NT2/D1 (cell line): ENCODE results near the gene CEACAM16.
A peak's percentile ranks its signal among the peaks of the same experiment; 100 is the strongest.

Source experiments
- DNase-seq: peaks from one replicate; pipeline ENCODE4 v3.0.0-alpha.2; 2011; ENCODE audit warnings: low read depth, low spot score
- H3K27me3 ChIP-seq: 2 replicates; pipeline ENCODE4 v1.6.0; 2011; ENCODE audit warnings: mild to moderate bottlenecking; ENCODE audit not compliant: insufficient read length, insufficient read depth
- H3K36me3 ChIP-seq: 2 replicates; pipeline ENCODE4 v1.6.1; 2011; ENCODE audit warnings: mild to moderate bottlenecking, low read length, mixed read lengths; ENCODE audit not compliant: insufficient read depth, insufficient read length
- H3K4me1 ChIP-seq: 2 replicates; pipeline ENCODE4 v1.5.1; 2011; ENCODE audit not compliant: insufficient read depth, insufficient read length
- H3K4me3 ChIP-seq: 2 replicates; pipeline ENCODE4 v1.5.1; 2011; ENCODE audit warnings: low read depth; ENCODE audit not compliant: insufficient read length
- H3K9ac ChIP-seq: 2 replicates; pipeline ENCODE4 v1.6.0; 2011; ENCODE audit warnings: low read depth; ENCODE audit not compliant: insufficient read length
- H3K9me3 ChIP-seq: 2 replicates; pipeline ENCODE4 v1.5.1; 2011; ENCODE audit warnings: mild to moderate bottlenecking, low read length; ENCODE audit not compliant: insufficient read depth
- SUZ12 ChIP-seq: IDR thresholded peaks from 2 replicates; pipeline ENCODE4 v1.6.1; 2011; ENCODE audit not compliant: insufficient read length, insufficient read depth; ENCODE audit errors: extremely low read depth
- YY1 ChIP-seq: IDR thresholded peaks from 2 replicates; pipeline ENCODE4 v1.6.1; 2011; ENCODE audit not compliant: insufficient read length, insufficient read depth
- ZNF274 ChIP-seq: IDR thresholded peaks from 2 replicates; pipeline ENCODE4 v1.6.1; 2011; ENCODE audit warnings: mild to moderate bottlenecking, low read depth, low read length

CEACAM16 gene

GRCh38 chr19:44697670-44698034 lies 1.3 kb upstream of the CEACAM16 start:
- DNase-seq: no peak
- peak overlapping the region; percentile 56 for H3K9ac ChIP-seq

GRCh38 chr19:44700547-44700946 lies 1.6 kb downstream of the CEACAM16 start:
- TF ChIP-seq ZNF274 (no peak), YY1 (no peak), SUZ12 (no peak)
- H3K4me1 ChIP-seq: peaks cover 7% of the 10 kb centered on the region
- no peak overlapping the region for H3K9ac ChIP-seq
- no peaks in the 10 kb centered on the region for H3K9me3 ChIP-seq
- no peak overlapping the region for H3K4me3 ChIP-seq
- no peaks in the 10 kb centered on the region for H3K27me3 ChIP-seq
- no peak for DNase-seq
- H3K36me3 ChIP-seq: no peaks in the 10 kb centered on the region

More at GRCh38 chr19:44697670-44698034, 1.3 kb upstream of the CEACAM16 start:
- no peaks in the 10 kb centered on the region for H3K36me3 ChIP-seq
- no peaks in the 10 kb centered on the region for H3K27me3 ChIP-seq
- TF ChIP-seq SUZ12: no peak
- no peak for TF ChIP-seq YY1
- no peak for TF ChIP-seq ZNF274
- no peak overlapping the region for H3K4me3 ChIP-seq
- no peaks in the 10 kb centered on the region for H3K9me3 ChIP-seq
- peaks cover 7% of the 10 kb centered on the region for H3K4me1 ChIP-seq

- H3K9ac ChIP-seq: no peak overlapping the region
- peaks cover 7% of the 10 kb centered on the region for H3K4me1 ChIP-seq
- TF ChIP-seq SUZ12: no peak
Measured at GRCh38 chr19:44701228-44701627, 2.3 kb downstream of the CEACAM16 start.

GRCh38 chr19:44702551-44703176 lies 3.7 kb downstream of the CEACAM16 start:
- peaks cover under 1% of the 10 kb centered on the region for H3K4me1 ChIP-seq
- TF ChIP-seq SUZ12 (no peak), ZNF274 (no peak), YY1 (no peak)
- no peaks in the 10 kb centered on the region for H3K9me3 ChIP-seq
- no peak overlapping the region for H3K4me3 ChIP-seq
- H3K27me3 ChIP-seq: no peaks in the 10 kb centered on the region
- no peak overlapping the region for H3K9ac ChIP-seq
- H3K36me3 ChIP-seq: no peaks in the 10 kb centered on the region
- no peak for DNase-seq

More at GRCh38 chr19:44701228-44701627, 2.3 kb downstream of the CEACAM16 start:
- Histone ChIP-seq H3K9me3 (no peaks in the 10 kb centered on the region), H3K36me3 (no peaks in the 10 kb centered on the region), H3K4me3 (no peak overlapping the region), H3K27me3 (no peaks in the 10 kb centered on the region)
- DNase-seq: no peak

- no peak for DNase-seq
- Histone ChIP-seq H3K27me3 (no peaks in the 10 kb centered on the region), H3K36me3 (no peaks in the 10 kb centered on the region), H3K4me3 (no peak overlapping the region), H3K9ac (no peak overlapping the region), H3K4me1 (no peaks in the 10 kb centered on the region), H3K9me3 (no peaks in the 10 kb centered on the region)
- TF ChIP-seq SUZ12 (no peak), ZNF274 (no peak), YY1 (no peak)
Measured at GRCh38 chr19:44703336-44704078, 4.6 kb downstream of the CEACAM16 start.

DNA sequence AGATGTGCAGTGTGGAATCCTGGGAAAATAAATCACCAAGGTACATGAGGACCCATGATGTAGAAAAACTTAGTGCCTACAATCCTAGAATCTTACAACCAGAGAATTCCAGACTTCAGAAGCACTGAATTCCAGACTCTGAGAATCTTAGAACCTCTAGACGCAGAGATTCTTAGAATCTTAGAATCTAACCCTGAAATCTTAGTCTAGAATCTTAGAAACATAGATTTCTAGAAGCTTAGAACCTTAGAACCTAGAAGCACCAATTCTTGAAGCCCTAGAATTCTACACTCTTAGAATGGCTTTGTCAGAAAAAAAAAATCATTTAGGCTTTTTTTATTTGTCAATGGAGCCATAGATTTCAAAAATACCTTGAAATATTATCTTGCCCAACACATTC lies 6.0 kb downstream of the CEACAM16 start:
- Histone ChIP-seq H3K9ac (no peak overlapping the region), H3K36me3 (no peaks in the 10 kb centered on the region), H3K27me3 (no peaks in the 10 kb centered on the region), H3K4me1 (no peaks in the 10 kb centered on the region), H3K4me3 (no peak overlapping the region), H3K9me3 (no peaks in the 10 kb centered on the region)
- no peak for DNase-seq
- TF ChIP-seq ZNF274 (no peak), YY1 (no peak), SUZ12 (no peak)

- Histone ChIP-seq H3K4me3 (no peak overlapping the region), H3K9ac (no peak overlapping the region), H3K9me3 (no peaks in the 10 kb centered on the region), H3K36me3 (no peaks in the 10 kb centered on the region), H3K4me1 (no peaks in the 10 kb centered on the region), H3K27me3 (no peaks in the 10 kb centered on the region)
- no peak for DNase-seq
- no peak for TF ChIP-seq YY1
Measured at GRCh38 chr19:44705502-44706010, 6.6 kb downstream of the CEACAM16 start.
